H9 (cell line): Measurements from ENCODE around the gene SNCA. TPM values are rescaled to one million over a fixed set of nuclear protein-coding genes. Genes with fewer than 3 reads are reported as not detected.

Experiments used
- DNase-seq: peaks from one replicate; pipeline ENCODE4 v3.0.0-alpha.2; 2017
- H2AFZ ChIP-seq: one replicate; pipeline ENCODE4 v1.6.1; 2013; ENCODE audit warnings: mild to moderate bottlenecking, low read length, control low read depth, moderate library complexity
- H2AK5ac ChIP-seq: 2 replicates; pipeline ENCODE4 v1.6.1; 2013; ENCODE audit warnings: low read length, control low read depth, mixed read lengths; ENCODE audit not compliant: insufficient read length
- H2BK120ac ChIP-seq: one replicate; pipeline ENCODE4 v1.6.1; 2013; ENCODE audit warnings: low read depth, mild to moderate bottlenecking, low read length, control low read depth, inconsistent platforms; ENCODE audit not compliant: poor library complexity, severe bottlenecking
- H2BK12ac ChIP-seq: 2 replicates; pipeline ENCODE4 v1.6.1; 2013; ENCODE audit warnings: low read length, control low read depth, mixed read lengths, low read depth; ENCODE audit not compliant: insufficient read length
- H2BK15ac ChIP-seq: 2 replicates; pipeline ENCODE4 v1.6.1; 2013; ENCODE audit warnings: low read depth, low read length, control low read depth
- H2BK20ac ChIP-seq: one replicate; pipeline ENCODE4 v1.6.1; 2013; ENCODE audit warnings: low read depth, mild to moderate bottlenecking, low read length, control low read depth, inconsistent platforms; ENCODE audit not compliant: poor library complexity, severe bottlenecking
- H2BK5ac ChIP-seq: 2 replicates; pipeline ENCODE4 v1.6.1; 2013; ENCODE audit warnings: low read length, control low read depth, mixed read lengths; ENCODE audit not compliant: insufficient read length
- H3K14ac ChIP-seq: 2 replicates; pipeline ENCODE4 v1.6.1; 2013; ENCODE audit warnings: low read length, control low read depth; ENCODE audit not compliant: insufficient read depth
- H3K18ac ChIP-seq: 2 replicates; pipeline ENCODE4 v1.6.1; 2013; ENCODE audit warnings: low read depth, mild to moderate bottlenecking, mixed read lengths, low read length, control low read depth; ENCODE audit not compliant: insufficient read length
- H3K23ac ChIP-seq: 2 replicates; pipeline ENCODE4 v1.6.1; 2013; ENCODE audit warnings: low read length, control low read depth, mixed read lengths, low read depth; ENCODE audit not compliant: insufficient read length
- H3K23me2 ChIP-seq: 2 replicates; pipeline ENCODE4 v1.6.1; 2013; ENCODE audit warnings: low read depth, mild to moderate bottlenecking, mixed read lengths, low read length, control low read depth; ENCODE audit not compliant: insufficient read length, poor library complexity, severe bottlenecking
- H3K27ac ChIP-seq: 2 replicates; pipeline ENCODE4 v1.5.1; 2013; ENCODE audit warnings: low read length, control low read depth, mixed read lengths, low read depth; ENCODE audit not compliant: insufficient read length
- H3K27me3 ChIP-seq: 2 replicates; pipeline ENCODE4 v1.6.1; 2013; ENCODE audit warnings: low read length, control low read depth, inconsistent platforms; ENCODE audit not compliant: insufficient read depth
- H3K4ac ChIP-seq: 2 replicates; pipeline ENCODE4 v1.6.1; 2013; ENCODE audit warnings: low read depth, mild to moderate bottlenecking, control low read depth, inconsistent platforms, low read length, moderate library complexity
- H3K4me1 ChIP-seq: 2 replicates; pipeline ENCODE4 v1.6.1; 2013; ENCODE audit warnings: low read length, control low read depth, inconsistent platforms; ENCODE audit not compliant: insufficient read depth
- H3K4me2 ChIP-seq: 2 replicates; pipeline ENCODE4 v1.6.1; 2013; ENCODE audit warnings: low read length, control low read depth, mixed read lengths; ENCODE audit not compliant: insufficient read length, insufficient read depth
- H3K56ac ChIP-seq: 2 replicates; pipeline ENCODE4 v1.6.1; 2013; ENCODE audit warnings: low read depth, mild to moderate bottlenecking, mixed read lengths, low read length, control low read depth; ENCODE audit not compliant: insufficient read length
- H3K79me1 ChIP-seq: 2 replicates; pipeline ENCODE4 v1.6.1; 2013; ENCODE audit warnings: low read depth, mild to moderate bottlenecking, moderate library complexity, low read length, control low read depth, inconsistent platforms; ENCODE audit not compliant: insufficient read depth, poor library complexity, severe bottlenecking
- H3K79me2 ChIP-seq: 2 replicates; pipeline ENCODE4 v1.6.1; 2013; ENCODE audit warnings: low read length, control low read depth, inconsistent platforms; ENCODE audit not compliant: insufficient read depth
- H3K9ac ChIP-seq: 2 replicates; pipeline ENCODE4 v1.6.1; 2013; ENCODE audit warnings: low read length, control low read depth, mixed read lengths; ENCODE audit not compliant: insufficient read length; ENCODE audit errors: extremely low read depth
- H3K9me3 ChIP-seq: one replicate; pipeline ENCODE4 v1.6.1; 2013; ENCODE audit warnings: low read depth, low read length, inconsistent platforms; ENCODE audit not compliant: control insufficient read depth
- H3T11ph ChIP-seq: one replicate; pipeline ENCODE4 v1.6.1; 2013; ENCODE audit warnings: mild to moderate bottlenecking, low read length, control low read depth, inconsistent platforms
- H4K20me1 ChIP-seq: one replicate; pipeline ENCODE4 v1.6.1; 2013; ENCODE audit not compliant: control insufficient read depth, insufficient read length, insufficient read depth
- H4K5ac ChIP-seq: 2 replicates; pipeline ENCODE4 v1.6.1; 2013; ENCODE audit warnings: low read depth, mild to moderate bottlenecking, mixed read lengths, low read length, control low read depth; ENCODE audit not compliant: insufficient read length
- H4K8ac ChIP-seq: replicated peaks from 2 replicates; pipeline ENCODE4 v1.6.1; 2013; ENCODE audit warnings: low read length, control low read depth, mixed read lengths, low read depth; ENCODE audit not compliant: insufficient read length
- H4K91ac ChIP-seq: 2 replicates; pipeline ENCODE4 v1.6.1; 2013; ENCODE audit warnings: low read depth, mild to moderate bottlenecking, moderate library complexity, mixed read lengths, low read length, control low read depth; ENCODE audit not compliant: insufficient read length
- H3K27ac Mint-ChIP-seq, 3 experiments: 2 replicates in 2 of 3; 3 replicates in 1 of 3; pipeline ENCODE4 v1.8.0; 2020 to 2021; ENCODE audit warnings: mixed read lengths in 3 of 3, mild to moderate bottlenecking in 1 of 3, moderate library complexity in 1 of 3
- H3K27me3 Mint-ChIP-seq: 2 replicates; pipeline ENCODE4 v1.8.0; 2021; ENCODE audit warnings: low read depth, mild to moderate bottlenecking, moderate library complexity, mixed read lengths
- H3K36me3 Mint-ChIP-seq, 3 experiments: 2 replicates in 2 of 3; 3 replicates in 1 of 3; pipeline ENCODE4 v1.8.0; 2020 to 2021; ENCODE audit warnings: low read depth in 3 of 3, mixed read lengths in 3 of 3; ENCODE audit not compliant: insufficient read depth in 1 of 3
- H3K4me1 Mint-ChIP-seq, 2 experiments: 2 replicates each; pipeline ENCODE4 v1.8.0; 2020; ENCODE audit warnings: mixed read lengths in 2 of 2
- H3K4me3 Mint-ChIP-seq, 2 experiments: 2 replicates in 1 of 2; 3 replicates in 1 of 2; pipeline ENCODE4 v1.8.0; 2020 to 2021; ENCODE audit warnings: mild to moderate bottlenecking in 2 of 2, mixed read lengths in 2 of 2, moderate library complexity in 1 of 2
- H3K9me3 Mint-ChIP-seq, 2 experiments: 2 replicates in 1 of 2; 3 replicates in 1 of 2; pipeline ENCODE4 v1.8.0; 2020; ENCODE audit warnings: mild to moderate bottlenecking in 2 of 2, mixed read lengths in 2 of 2, moderate library complexity in 1 of 2
- CTCF ChIP-seq: fragments of 200-600 bp; sonication (generic); conservative IDR thresholded peaks from 3 replicates; pipeline ENCODE4 v1.8.0; 2021; ENCODE audit warnings: antibody characterized with exemption, mild to moderate bottlenecking
- WGBS: extraction: QIAGEN DNeasy Blood & Tissue Kit; methylation state at CpG from one replicate; pipeline ENCODE4 v1.1.7; 2013; ENCODE audit warnings: missing lambda C conversion rate, low lambda C conversion rate, mixed read lengths; ENCODE audit not compliant: insufficient read length; ENCODE audit errors: extremely low coverage; 5-methylcytosine and 5-hydroxymethylcytosine counted together
- total RNA-seq: library from RNA; stranded (reverse); gene quantifications from 2 replicates; pipeline ENCODE4 v1.2.1, GENCODE V29; 2021

Gene SNCA
- total RNA-seq, 1 experiment from 2014 or later: 8.5 TPM

- Mint-ChIP-seq H3K4me1 (no peaks in the 10 kb centered on the region), H3K9me3 (no peaks in the 10 kb centered on the region), H3K4me3 (no peak overlapping the region), H3K27me3 (no peaks in the 10 kb centered on the region), H3K27ac (no peak overlapping the region), H3K36me3 (no peaks in the 10 kb centered on the region; a peak in 1 of 7 replicates)
- no peak overlapping the region for H3K56ac ChIP-seq
- H3K23me2 ChIP-seq: no peaks in the 10 kb centered on the region
- no peak overlapping the region for H2BK120ac ChIP-seq
- no peaks in the 10 kb centered on the region for H3K27me3 ChIP-seq
- no peak overlapping the region for H3K18ac ChIP-seq
- H3K79me1 ChIP-seq: no peaks in the 10 kb centered on the region
- no peak overlapping the region for H2BK12ac ChIP-seq
- no peak overlapping the region for H3K27ac ChIP-seq
- no peak overlapping the region for H4K91ac ChIP-seq
- no peak overlapping the region for H3K4ac ChIP-seq
- H4K5ac ChIP-seq: no peak overlapping the region
- H3K79me2 ChIP-seq: no peaks in the 10 kb centered on the region
- H3K23ac ChIP-seq: no peak overlapping the region
- H3K4me2 ChIP-seq: no peak overlapping the region
- no peak for TF ChIP-seq CTCF
- H2AK5ac ChIP-seq: no peak overlapping the region
- WGBS: no CpG with 5 or more reads among the region's 1 CpG
- H4K20me1 ChIP-seq: no peaks in the 10 kb centered on the region
- H2BK15ac ChIP-seq: no peak overlapping the region
- H2BK5ac ChIP-seq: no peak overlapping the region
- H2BK20ac ChIP-seq: no peak overlapping the region
- H3K9ac ChIP-seq: no peak overlapping the region
- H3K14ac ChIP-seq: no peak overlapping the region
- no peaks in the 10 kb centered on the region for H3K4me1 ChIP-seq
- no peak overlapping the region for H4K8ac ChIP-seq
- H2AFZ ChIP-seq: no peak overlapping the region
- no peaks in the 10 kb centered on the region for H3K9me3 ChIP-seq
- H3T11ph ChIP-seq: no peak overlapping the region
- no peak for DNase-seq
Observed at GRCh38 chr4:89803036-89803435, 33.9 kb downstream of the SNCA start.
